Stimulated activated CD8-positive, alpha-beta memory T cell treated with anti-CD3 and anti-CD28 coated beads, Interleukin-4, amount 100 ng/mL, for 1 hour (primary cell): ENCODE results near the gene LPCAT1.
"Not testable (repeated sequence)": the region's sequence is repeated elsewhere in the genome, so short reads cannot be mapped to it uniquely, and the experiment has no call there.

Source experiments
- DNase-seq, 2 donors: peaks; one replicate each; pipeline ENCODE4 v3.0.0-alpha.2; 2020; ENCODE audit warnings: low read depth in 2 of 2, low spot score in 1 of 2

Gene LPCAT1

DNA sequence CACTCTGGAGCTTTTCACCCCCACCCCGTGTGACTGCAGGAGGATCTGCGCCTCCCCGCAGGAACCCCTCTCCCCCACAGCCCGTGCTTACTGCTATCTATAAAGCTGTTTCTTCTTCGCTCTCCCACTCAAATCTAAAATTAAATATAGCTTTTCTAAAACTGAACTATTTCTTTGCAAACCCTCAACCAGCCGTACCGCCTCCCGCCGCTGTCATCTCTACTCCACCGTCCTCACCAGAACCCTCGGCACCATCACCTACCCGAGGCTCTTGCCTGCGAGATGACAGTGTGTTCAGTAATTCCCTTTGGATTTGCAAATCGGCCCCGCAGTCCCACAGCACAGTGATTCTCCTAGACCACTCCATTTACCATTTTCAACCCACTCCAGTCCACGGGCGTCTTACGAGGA is 13.6 kb downstream of the LPCAT1 start:
- DNase-seq, result no peak

- no peak for DNase-seq
Observed at GRCh38 chr5:1509346-1510085, 14.2 kb downstream of the LPCAT1 start.

DNA sequence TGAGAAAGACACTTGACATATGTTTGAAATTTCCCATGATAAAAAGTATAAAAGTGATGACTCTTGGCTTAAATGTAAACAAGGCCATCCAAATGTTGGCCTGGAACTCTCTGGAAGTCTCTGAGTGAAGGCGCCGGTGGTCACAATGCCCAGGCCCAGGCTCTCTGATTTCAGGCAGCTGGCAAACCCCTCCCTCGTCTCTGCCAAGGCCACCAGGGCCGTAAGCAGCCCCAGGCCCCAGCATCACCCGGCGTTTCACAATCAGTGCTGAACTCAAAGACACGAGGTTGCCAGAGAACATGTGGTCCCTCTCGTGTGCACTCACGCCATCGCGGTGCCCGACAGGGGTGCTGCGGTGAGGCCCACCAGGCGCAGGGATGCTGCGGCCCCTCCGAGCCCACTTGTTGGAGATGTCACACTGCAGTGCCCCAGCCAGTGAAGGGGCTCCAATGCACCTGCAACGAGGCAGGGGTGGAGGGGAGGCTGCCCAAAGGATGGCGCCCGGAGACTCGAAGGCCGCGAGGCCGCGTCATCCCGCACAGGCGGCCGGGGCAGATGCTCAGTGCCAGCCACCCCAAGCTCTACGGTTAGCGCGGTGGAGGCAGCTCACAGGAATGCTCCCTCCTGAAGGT is 15.0 kb downstream of the LPCAT1 start:
- DNase-seq, result no peak

DNA sequence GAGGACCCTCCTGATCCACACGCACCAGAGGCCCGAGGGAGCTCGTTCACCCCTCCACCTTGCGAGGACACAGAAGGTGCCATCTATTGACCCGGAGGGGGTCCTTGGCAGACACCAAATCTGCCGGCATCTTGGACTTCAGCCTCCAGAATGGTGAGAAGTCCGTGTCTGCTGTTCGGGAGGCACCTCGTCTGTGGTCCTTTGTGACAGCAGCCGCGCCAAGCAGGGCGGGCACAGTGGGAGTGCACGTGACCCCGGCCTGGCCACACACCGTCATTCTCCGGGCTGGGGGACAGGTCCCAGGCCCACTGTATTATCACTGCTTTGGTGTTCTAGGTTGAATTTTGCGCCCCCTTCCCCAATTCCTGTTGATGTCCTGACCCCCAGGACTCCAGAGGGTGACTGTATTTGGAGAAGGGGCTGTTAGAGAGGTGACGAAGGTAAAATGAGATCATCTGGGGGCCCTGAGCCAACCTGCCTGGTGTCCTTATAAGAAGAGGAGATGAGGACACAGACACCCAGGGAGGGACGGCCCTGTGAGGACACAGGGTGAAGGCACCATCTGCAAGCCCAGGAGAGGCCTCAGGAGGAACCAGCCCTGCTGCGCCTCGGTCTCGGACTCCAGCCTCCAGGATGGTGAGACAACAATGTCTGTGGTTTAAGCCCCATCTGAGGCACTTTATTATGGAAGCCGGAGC is 15.7 kb downstream of the LPCAT1 start:
- no peak for DNase-seq

- no peak for DNase-seq
Observed at GRCh38 chr5:1507457-1507856, 16.3 kb downstream of the LPCAT1 start.

- no peak for DNase-seq
Observed at GRCh38 chr5:1507014-1507375, 16.8 kb downstream of the LPCAT1 start.

DNA sequence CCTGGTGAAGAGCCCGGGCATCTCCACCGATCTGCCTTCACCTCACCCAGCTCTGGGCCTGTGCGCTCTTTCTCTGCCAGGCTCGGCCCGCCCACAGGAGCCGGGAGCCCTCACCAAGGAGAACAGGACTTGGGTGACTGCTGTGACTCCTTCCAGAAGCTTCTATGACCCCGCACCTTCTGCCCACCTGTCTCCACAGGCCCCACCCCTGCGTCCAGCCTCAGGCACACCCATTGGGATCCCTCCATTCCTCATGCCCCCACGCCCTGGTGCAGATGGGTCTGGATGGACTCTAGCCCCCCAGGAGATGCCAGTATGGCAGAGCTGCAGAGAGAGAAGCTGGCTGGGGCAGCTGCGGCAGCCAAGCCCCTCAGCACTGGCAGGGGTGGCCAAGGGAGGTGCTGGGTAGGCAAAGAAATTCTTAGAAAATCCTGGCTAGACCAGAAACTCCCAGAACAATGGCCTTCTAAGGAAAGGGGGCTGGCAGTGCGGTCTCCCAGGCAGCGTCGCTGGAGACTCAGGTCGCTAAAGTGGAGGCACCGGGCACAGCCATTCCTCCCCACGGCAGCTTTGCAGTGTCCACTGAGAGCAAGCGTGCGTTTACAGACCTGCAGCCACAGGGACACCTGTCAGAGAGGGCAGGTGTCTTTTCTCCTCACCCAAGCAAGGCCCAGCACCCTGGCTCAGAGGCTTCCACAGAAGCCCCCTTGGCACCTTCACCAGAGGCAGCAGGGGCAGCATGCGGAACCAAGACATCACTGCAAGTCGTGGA is 17.3 kb downstream of the LPCAT1 start:
- no peak for DNase-seq

GRCh38 chr5:1505506-1506241 is 18.1 kb downstream of the LPCAT1 start:
- no peak for DNase-seq

GRCh38 chr5:1505089-1505488 is 18.7 kb downstream of the LPCAT1 start:
- DNase-seq, result not testable (repeated sequence)

- no peak for DNase-seq
Observed at GRCh38 chr5:1504617-1505016, 19.1 kb downstream of the LPCAT1 start.

- DNase-seq, result no peak
Observed at GRCh38 chr5:1504069-1504595, 19.6 kb downstream of the LPCAT1 start.

DNA sequence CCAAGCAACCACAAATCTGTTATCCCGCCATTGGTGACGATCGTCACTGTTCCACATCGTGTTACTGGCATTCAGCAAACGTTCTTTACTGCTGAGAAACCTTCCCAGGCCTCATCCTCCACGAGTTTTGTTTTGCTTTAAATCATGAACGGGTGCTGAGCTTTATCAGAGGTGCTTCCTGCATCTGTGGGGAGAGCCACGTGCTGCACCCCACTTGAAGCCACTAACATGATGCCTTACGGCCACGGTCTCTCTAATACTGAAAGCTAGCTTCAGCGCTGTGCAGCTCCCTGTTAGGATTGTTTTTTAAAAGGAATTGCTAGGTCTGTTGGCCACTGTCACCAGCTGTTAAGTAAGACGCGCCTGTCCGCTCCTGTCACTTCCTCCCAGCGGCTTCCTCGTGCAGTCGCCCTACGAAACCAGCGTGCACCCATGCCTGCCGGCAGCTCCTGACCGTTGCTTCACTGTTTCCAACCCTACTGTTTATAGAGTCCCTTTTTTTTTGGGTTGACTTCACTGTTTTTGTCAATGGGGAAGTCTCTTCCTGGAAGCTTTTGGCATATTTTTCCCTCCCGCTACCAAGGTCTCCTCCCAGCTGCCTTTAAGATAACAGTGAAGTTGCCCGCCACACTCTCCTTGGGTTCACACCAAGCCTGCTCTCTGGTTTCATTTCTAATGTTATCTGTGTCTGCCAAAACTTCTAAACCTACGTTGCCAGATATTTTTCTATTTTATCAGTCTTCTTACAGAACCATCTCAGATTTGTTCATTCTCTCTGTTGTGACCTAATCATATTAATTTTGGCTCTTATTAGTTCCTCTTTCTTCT is 20.3 kb downstream of the LPCAT1 start:
- DNase-seq, result no peak

DNA sequence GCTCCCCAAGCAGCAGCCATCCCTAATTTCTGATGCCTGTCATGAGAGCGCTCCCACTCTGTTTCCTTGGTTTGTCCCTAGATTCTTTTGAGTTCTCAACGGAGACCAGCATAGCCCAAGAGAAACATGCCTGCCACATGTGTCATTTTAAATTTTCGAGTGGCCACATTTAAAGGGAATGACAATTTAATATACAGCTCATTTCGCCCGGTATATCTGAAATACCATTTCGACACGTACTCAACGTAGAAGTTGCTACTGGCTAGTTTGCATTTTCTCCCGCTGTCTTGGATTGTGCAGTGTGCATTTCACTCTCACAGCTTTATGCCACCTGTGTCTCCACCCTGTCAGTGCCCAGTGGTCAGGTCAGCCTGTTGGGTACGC is 21.0 kb downstream of the LPCAT1 start:
- DNase-seq, result no peak

DNA sequence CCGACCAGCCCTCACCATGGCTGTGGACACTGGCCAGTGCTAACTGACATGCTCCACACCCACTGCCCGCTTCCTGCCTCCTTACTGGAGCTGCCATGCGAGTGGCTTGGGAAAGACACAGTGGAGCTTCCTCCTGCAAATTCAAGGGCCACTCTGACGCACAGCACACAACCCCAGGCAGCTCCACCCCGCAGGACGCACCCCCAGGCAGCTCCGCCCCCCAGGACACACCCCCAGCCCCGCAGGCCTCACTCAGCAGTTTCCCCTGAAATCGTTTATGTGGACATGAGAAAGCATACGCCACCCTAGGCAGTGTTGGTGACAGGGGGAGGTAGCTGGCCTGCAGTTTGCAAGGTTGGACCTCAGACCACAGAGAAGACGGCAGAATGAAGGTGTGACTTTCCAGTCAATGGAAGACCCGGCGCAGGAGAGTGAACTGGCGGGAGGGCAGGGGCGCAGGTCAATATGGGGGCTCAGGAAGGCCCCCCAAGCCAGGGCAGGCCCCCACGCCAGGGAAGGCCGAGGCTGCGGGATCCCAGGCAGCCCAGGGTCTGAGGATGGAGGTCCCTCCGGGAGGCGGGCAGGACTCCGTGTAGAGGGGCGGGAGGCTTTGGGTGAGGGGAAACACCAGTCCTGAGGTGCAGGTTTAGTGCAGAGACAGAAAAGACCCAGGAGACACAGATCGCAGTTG is 21.6 kb downstream of the LPCAT1 start:
- peak in 1 of 2 donors; percentile 25 for DNase-seq

GRCh38 chr5:1501372-1502045 is 22.3 kb downstream of the LPCAT1 start:
- no peak for DNase-seq

DNA sequence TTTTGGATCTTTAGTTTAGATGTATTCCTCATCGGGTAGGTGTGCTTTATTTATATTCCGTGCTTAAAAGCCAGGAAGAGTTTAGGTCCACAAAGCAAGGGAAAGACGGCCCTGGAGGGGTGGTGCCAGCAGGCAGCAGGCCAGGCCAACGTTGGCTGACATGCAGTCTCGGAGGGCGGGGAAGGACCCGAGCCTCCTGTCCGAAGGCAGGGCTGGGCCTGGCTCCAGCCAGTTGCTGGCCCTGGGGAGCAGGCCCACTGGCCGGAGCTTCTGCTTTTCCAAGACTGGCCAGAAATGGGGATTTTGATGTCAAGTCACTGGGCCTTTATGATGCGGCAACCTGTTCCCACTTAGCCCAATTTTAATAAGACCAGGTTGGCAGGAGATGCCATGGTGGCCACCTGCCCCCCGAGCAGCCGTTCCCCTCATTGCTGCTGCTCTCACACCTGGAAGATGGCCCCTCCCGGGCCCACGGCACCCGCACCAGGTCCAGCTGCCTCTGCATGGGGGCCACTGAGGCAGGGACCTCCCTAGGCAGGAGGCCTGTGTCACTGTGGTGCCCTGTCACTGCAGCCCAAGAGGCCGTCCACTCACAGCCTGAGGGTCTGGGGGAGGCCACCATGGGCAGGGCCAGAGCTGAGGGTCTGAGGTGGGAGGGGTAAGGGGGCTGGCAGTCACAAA is 23.2 kb downstream of the LPCAT1 start:
- DNase-seq, result no peak

- no peak for DNase-seq
Observed at GRCh38 chr5:1499851-1500250, 23.9 kb downstream of the LPCAT1 start.
